K562 (cell line): ENCODE results near the gene LRRC14B. TPM values are rescaled to one million over a fixed set of nuclear protein-coding genes. Genes with fewer than 3 reads are reported as not detected.
A peak's percentile ranks its signal among the peaks of the same experiment; 100 is the strongest.

Experiments
- ELF1 ChIP-seq: fragments of 200-800 bp; sonication (Bioruptor generic); IDR thresholded peaks from 2 replicates; pipeline ENCODE4 v1.6.1; 2016; ENCODE audit warnings: missing genetic modification characterization, missing compliant biosample characterization
- ETV6 ChIP-seq, 3 experiments: fragments of 150-350 bp in 1 of 3; sonication (generic) in 1 of 3; formaldehyde crosslinking in 1 of 3; IDR thresholded peaks; 2 replicates each; pipeline versions ENCODE4 v1.6.1 to v1.8.0; 2014 to 2022; ENCODE audit warnings: borderline replicate concordance in 2 of 3, low read depth in 2 of 3, antibody characterized with exemption in 1 of 3, low read length in 1 of 3, mild to moderate bottlenecking in 1 of 3, missing genetic modification reagents in 1 of 3
- FOXA3 ChIP-seq, 2 experiments: fragments of 450-650 bp in 1 of 2; sonication (generic) in 1 of 2; formaldehyde crosslinking; IDR thresholded peaks in 1 of 2; conservative IDR thresholded peaks in 1 of 2; 2 replicates each; pipeline versions ENCODE4 v1.4.0 to v1.8.0; 2020 to 2022; ENCODE audit warnings: mild to moderate bottlenecking in 2 of 2, missing genetic modification reagents in 1 of 2
- HDAC3 ChIP-seq: fragments of 450-650 bp; IDR thresholded peaks from 2 replicates; pipeline ENCODE4 v1.6.1; 2018; ENCODE audit warnings: borderline replicate concordance, mild to moderate bottlenecking, moderate library complexity; ENCODE audit not compliant: partially characterized antibody
- KAT7 ChIP-seq: sonication (generic); formaldehyde crosslinking; IDR thresholded peaks from 2 replicates; pipeline ENCODE4 v1.8.0; 2022; ENCODE audit warnings: missing genetic modification reagents, mild to moderate bottlenecking, borderline replicate concordance
- LARP7 ChIP-seq: fragments of 450-650 bp; IDR thresholded peaks from 2 replicates; pipeline ENCODE4 v1.6.1; 2016
- NR1H2 ChIP-seq: sonication (generic); formaldehyde crosslinking; IDR thresholded peaks from 2 replicates; pipeline ENCODE4 v1.4.0; 2020; ENCODE audit warnings: mild to moderate bottlenecking, missing genetic modification reagents
- PCBP1 ChIP-seq: fragments of 200-400 bp; formaldehyde crosslinking; IDR thresholded peaks from 2 replicates; pipeline ENCODE4 v1.6.1; 2018; ENCODE audit warnings: mild to moderate bottlenecking, low read depth, low read length; ENCODE audit not compliant: poor library complexity, severe bottlenecking
- PRPF4 ChIP-seq: fragments of 200-400 bp; formaldehyde crosslinking; IDR thresholded peaks from one replicate; pipeline ENCODE4 v1.6.1; 2017; ENCODE audit warnings: low read length, low read depth, mild to moderate bottlenecking; ENCODE audit not compliant: insufficient read depth, poor library complexity, severe bottlenecking
- RBM15 ChIP-seq: fragments of 200-400 bp; formaldehyde crosslinking; IDR thresholded peaks from 2 replicates; pipeline ENCODE4 v1.6.1; 2018; ENCODE audit warnings: mild to moderate bottlenecking, low read length, moderate library complexity; ENCODE audit not compliant: insufficient read depth
- RFX1 ChIP-seq: fragments of 450-650 bp; IDR thresholded peaks from 2 replicates; pipeline ENCODE4 v1.6.1; 2016; ENCODE audit warnings: mild to moderate bottlenecking, moderate library complexity
- SETDB1 ChIP-seq: IDR thresholded peaks from one replicate; pipeline ENCODE4 v1.6.1; 2012; ENCODE audit warnings: low read length, control low read depth, inconsistent platforms
- SNIP1 ChIP-seq: fragments of 450-650 bp; IDR thresholded peaks from 2 replicates; pipeline ENCODE4 v1.7.1; 2017; ENCODE audit warnings: low read depth, mild to moderate bottlenecking
- SP1 ChIP-seq: sonication (generic); formaldehyde crosslinking; IDR thresholded peaks from 2 replicates; pipeline ENCODE4 v1.8.1; 2022; ENCODE audit warnings: mild to moderate bottlenecking, missing genetic modification reagents
- TRIM28 ChIP-seq: fragments of 450-650 bp; IDR thresholded peaks from 2 replicates; pipeline ENCODE4 v1.6.1; 2017
- ZNF146 ChIP-seq: IDR thresholded peaks from one replicate; pipeline ENCODE4 v1.6.1; 2018; ENCODE audit warnings: missing compliant biosample characterization; ENCODE audit not compliant: unreplicated experiment
- ZNF197 ChIP-seq: fragments of 200-800 bp; sonication (Bioruptor generic); IDR thresholded peaks from 2 replicates; pipeline ENCODE4 v1.6.1; 2016; ENCODE audit warnings: low read depth, missing genetic modification characterization, missing compliant biosample characterization
- ZNF23 ChIP-seq: fragments of 250-450 bp; sonication (Bioruptor Pico); IDR thresholded peaks from 2 replicates; pipeline ENCODE4 v1.4.0; 2020; ENCODE audit warnings: mild to moderate bottlenecking
- ZNF263 ChIP-seq: sonication (generic); formaldehyde crosslinking; IDR thresholded peaks from 2 replicates; pipeline ENCODE4 v1.8.0; 2022; ENCODE audit warnings: mild to moderate bottlenecking, missing genetic modification reagents, borderline replicate concordance
- ZNF274 ChIP-seq: IDR thresholded peaks from 2 replicates; pipeline ENCODE4 v1.6.1; 2011; ENCODE audit warnings: low read depth, mild to moderate bottlenecking, low read length, moderate library complexity, borderline replicate concordance
- ZNF41 ChIP-seq: fragments of 250-450 bp; sonication (Bioruptor Pico); conservative IDR thresholded peaks from 2 replicates; pipeline ENCODE4 v1.4.0; 2020; ENCODE audit warnings: mild to moderate bottlenecking
- ZNF668 ChIP-seq: fragments of 250-450 bp; sonication (Bioruptor Pico); IDR thresholded peaks from 2 replicates; pipeline ENCODE4 v1.8.0; 2022; ENCODE audit warnings: mild to moderate bottlenecking, inconsistent platforms
- polyA plus RNA-seq, 8 experiments: library from polyadenylated mRNA; depleted of rRNA in 4 of 8; stranded (reverse) in 5 of 8; unstranded in 3 of 8; fragments of >200 nt; fragmentation: Nextera tagmentation in 2 of 8; fragmentation: Illumina TruSeq in 1 of 8; extraction: Ambion mirVana in 2 of 8; extraction: Trizol in 1 of 8; gene quantifications; 2 replicates each; pipeline versions ENCODE4 v1.2.1 to v1.2.3, GENCODE V29; 2011 to 2014; ENCODE audit warnings: inconsistent platforms in 1 of 8, missing spikeins in 1 of 8
- total RNA-seq, 7 experiments: library from RNA; depleted of rRNA in 6 of 7; stranded (reverse); fragments of >200 nt in 6 of 7; fragmentation: Illumina TruSeq in 2 of 7; extraction: Trizol in 2 of 7; gene quantifications; 2 replicates each; pipeline versions ENCODE4 v1.2.1 to v1.2.3, GENCODE V29; 2011 to 2021; ENCODE audit warnings: low replicate concordance in 1 of 7
- TF ChIP-seq, protein P1 (sequence below): fragments of 250-450 bp; sonication (Bioruptor Pico); IDR thresholded peaks from 2 replicates; pipeline ENCODE4 v1.4.0; 2020
- TF ChIP-seq, protein P2 (sequence below), 2 experiments: fragments of 450-650 bp in 1 of 2; sonication (generic) in 1 of 2; formaldehyde crosslinking; conservative IDR thresholded peaks; 2 replicates each; pipeline versions ENCODE4 v1.4.0 to v1.8.1; 2020 to 2022; ENCODE audit warnings: mild to moderate bottlenecking in 1 of 2, missing genetic modification reagents in 1 of 2
- TF ChIP-seq, protein P3 (sequence below): fragments of 200-800 bp; sonication (Bioruptor generic); IDR thresholded peaks from 2 replicates; pipeline ENCODE4 v1.6.1; 2017; ENCODE audit warnings: missing genetic modification characterization, missing compliant biosample characterization

LRRC14B gene
- total and polyA plus RNA-seq, 9 of the 15 experiments (the other 6 are each of a cell fraction or from before 2014, with no cell fraction given) = not detected

DNA sequence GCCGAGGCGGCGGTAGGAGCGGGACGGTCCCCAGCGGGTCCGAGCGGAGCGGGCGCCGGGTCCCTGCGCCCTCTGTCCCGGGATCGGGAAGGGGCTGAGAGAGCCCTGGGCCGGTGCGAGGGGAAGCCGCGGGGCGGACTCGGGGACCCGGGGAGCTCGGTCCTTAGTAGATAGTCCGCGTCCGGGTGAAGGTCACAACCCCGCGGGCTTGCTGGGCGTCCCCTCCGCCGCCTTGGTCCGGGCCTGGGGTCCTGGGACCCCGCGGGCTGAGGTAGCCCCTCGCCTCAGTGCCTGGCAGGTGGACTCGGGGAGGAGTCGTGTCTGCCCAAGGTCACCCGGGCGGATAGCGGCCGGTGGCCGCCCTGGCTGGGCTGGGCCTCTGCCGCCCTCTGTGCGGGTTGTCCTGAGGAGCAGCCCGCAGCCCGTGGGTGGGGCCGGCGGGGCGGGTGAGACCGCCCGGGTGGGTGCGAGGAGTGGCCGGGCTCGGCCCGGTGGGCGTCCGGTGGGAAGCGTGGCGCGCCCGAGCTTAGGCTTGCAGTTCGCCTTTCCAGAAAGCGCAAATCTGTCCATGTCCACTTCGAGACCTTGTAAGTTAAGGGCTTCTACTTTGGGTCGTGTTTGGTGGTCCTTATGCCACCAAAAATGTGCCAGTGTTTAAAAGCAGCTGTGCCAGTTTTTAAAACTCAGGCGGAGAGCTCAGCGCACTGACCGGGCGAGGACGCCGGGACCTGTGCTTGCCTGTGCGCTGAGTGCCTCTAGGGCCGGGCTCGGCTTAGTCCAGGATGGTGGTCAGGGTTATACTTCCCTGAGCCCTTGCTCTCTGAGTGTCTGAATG is 27.4 kb downstream of the LRRC14B start (continued):
- TF ChIP-seq, protein P1, sequence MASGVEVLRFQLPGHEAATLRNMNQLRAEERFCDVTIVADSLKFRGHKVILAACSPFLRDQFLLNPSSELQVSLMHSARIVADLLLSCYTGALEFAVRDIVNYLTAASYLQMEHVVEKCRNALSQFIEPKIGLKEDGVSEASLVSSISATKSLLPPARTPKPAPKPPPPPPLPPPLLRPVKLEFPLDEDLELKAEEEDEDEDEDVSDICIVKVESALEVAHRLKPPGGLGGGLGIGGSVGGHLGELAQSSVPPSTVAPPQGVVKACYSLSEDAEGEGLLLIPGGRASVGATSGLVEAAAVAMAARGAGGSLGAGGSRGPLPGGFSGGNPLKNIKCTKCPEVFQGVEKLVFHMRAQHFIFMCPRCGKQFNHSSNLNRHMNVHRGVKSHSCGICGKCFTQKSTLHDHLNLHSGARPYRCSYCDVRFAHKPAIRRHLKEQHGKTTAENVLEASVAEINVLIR (CRISPR knock-in tag) = no peak
- no peak for TF ChIP-seq HDAC3
- TF ChIP-seq, protein P2, sequence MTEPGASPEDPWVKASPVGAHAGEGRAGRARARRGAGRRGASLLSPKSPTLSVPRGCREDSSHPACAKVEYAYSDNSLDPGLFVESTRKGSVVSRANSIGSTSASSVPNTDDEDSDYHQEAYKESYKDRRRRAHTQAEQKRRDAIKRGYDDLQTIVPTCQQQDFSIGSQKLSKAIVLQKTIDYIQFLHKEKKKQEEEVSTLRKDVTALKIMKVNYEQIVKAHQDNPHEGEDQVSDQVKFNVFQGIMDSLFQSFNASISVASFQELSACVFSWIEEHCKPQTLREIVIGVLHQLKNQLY (CRISPR knock-in tag; conservative IDR thresholded peaks at IDR 0.05) = no peak
- TF ChIP-seq TRIM28 = no peak
- TF ChIP-seq ETV6 (IDR thresholded peaks at IDR 0.05; ENCODE audit: borderline replicate concordance in 1 of 2, low read depth in 2 of 2, low read length in 1 of 2) = no peak
- TF ChIP-seq ETV6 (CRISPR knock-in tag; IDR thresholded peaks at IDR 0.05; ENCODE audit: borderline replicate concordance) = no peak
- TF ChIP-seq SETDB1 = no peak
- TF ChIP-seq LARP7 = no peak
- no peak for TF ChIP-seq ZNF41
- TF ChIP-seq ELF1 (tag) = no peak
- TF ChIP-seq SP1 = peak; percentile 41; the same call in 1 of the 2 replicates
- TF ChIP-seq ZNF146 (CRISPR knock-in tag) = no peak
- TF ChIP-seq PRPF4 = no peak
- no peak for TF ChIP-seq RBM15
- TF ChIP-seq NR1H2 (CRISPR knock-in tag) = 0 out of 2 replicates have a peak, but pooled peaks have one; percentile 75
- TF ChIP-seq RFX1 = no peak
- no peak for TF ChIP-seq ZNF197
- no peak for TF ChIP-seq SNIP1
- TF ChIP-seq ZNF263 (CRISPR knock-in tag) = no peak; the same call in 1 of the 2 replicates
- TF ChIP-seq, protein P3, sequence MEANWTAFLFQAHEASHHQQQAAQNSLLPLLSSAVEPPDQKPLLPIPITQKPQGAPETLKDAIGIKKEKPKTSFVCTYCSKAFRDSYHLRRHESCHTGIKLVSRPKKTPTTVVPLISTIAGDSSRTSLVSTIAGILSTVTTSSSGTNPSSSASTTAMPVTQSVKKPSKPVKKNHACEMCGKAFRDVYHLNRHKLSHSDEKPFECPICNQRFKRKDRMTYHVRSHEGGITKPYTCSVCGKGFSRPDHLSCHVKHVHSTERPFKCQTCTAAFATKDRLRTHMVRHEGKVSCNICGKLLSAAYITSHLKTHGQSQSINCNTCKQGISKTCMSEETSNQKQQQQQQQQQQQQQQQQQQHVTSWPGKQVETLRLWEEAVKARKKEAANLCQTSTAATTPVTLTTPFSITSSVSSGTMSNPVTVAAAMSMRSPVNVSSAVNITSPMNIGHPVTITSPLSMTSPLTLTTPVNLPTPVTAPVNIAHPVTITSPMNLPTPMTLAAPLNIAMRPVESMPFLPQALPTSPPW = 0 out of 2 replicates have a peak, but pooled peaks have one; percentile 14
- TF ChIP-seq ZNF668 = no peak
- TF ChIP-seq KAT7 (CRISPR knock-in tag) = no peak
- TF ChIP-seq PCBP1 = peak; percentile 89
- TF ChIP-seq ZNF23 (CRISPR knock-in tag) = no peak
- no peak for TF ChIP-seq ZNF274
- TF ChIP-seq FOXA3 (CRISPR knock-in tag; conservative IDR thresholded peaks at IDR 0.05 in 1 of 2, IDR thresholded peaks at IDR 0.05 in 1 of 2) = no peak
